HG02973 (cell line): ENCODE data around the gene UBR4.

Experiments
- ATAC-seq: cut with Tn5 transposase; IDR thresholded peaks from one replicate; pipeline ENCODE4 v1.9.1; 2021; ENCODE audit warnings: moderate library complexity; ENCODE audit not compliant: unreplicated experiment

Gene UBR4

GRCh38 chr1:19096990-19097389, 113.1 kb downstream of the UBR4 start:
- ATAC-seq, result no peak

DNA sequence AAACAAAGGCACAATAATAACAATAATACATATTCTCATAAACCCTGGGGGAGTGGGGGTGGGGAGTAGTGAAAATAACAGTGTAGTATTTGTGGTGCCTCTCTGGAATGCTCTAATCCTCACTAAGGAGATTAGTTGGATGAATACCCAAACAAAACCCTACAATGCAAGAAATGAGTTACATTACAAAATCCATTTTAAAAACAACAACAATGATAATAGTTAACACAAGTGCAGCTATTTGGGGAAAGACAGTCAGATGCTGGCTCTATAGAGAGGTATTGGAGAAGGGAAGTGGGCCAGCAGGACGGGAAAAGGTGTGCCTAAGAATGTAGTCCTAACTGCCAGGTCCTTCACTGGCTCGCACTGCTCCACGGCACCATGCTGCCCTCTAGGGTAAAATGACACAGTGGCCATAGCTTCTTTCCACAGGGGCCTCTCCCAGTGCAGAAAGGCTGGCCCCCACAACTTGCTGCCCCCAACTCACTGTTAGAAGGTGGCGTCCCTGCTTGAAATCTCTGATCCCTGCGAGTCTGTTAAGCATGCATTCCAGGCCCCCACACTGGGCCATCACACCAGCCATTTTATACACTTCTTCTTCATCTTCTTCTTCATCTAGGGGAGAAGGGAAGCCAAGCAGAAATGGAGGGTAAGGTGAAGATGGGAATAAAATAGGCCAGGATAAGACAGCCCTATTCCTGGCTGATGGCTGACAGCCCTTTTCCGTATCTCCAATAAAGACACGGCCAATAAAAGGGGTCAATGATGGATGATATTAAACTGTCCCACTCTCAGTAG, 113.8 kb downstream of the UBR4 start:
- ATAC-seq, result no peak

- ATAC-seq, result no peak
Measured at GRCh38 chr1:19091196-19091953, 118.7 kb downstream of the UBR4 start.

DNA sequence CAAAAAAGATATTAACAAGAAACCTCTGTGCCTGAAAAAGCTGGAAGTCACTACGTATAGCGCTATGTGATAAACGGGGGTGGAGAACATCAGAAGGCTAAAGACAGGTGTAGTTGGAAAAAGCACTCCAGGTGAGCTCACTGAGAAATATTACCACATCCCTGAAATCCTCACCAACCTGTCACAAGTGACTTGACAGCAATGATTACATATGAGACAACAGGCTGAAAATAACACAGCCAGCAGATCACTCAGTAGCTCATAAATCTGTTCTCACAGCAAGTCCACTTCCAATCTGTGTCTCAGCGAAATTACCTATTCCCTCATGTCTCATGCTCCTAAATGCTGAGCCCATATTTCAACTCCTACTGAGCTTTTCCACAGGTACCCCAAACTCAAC, 120.5 kb downstream of the UBR4 start:
- ATAC-seq, result no peak

- no peak for ATAC-seq
Measured at GRCh38 chr1:19088717-19089442, 121.2 kb downstream of the UBR4 start.

DNA sequence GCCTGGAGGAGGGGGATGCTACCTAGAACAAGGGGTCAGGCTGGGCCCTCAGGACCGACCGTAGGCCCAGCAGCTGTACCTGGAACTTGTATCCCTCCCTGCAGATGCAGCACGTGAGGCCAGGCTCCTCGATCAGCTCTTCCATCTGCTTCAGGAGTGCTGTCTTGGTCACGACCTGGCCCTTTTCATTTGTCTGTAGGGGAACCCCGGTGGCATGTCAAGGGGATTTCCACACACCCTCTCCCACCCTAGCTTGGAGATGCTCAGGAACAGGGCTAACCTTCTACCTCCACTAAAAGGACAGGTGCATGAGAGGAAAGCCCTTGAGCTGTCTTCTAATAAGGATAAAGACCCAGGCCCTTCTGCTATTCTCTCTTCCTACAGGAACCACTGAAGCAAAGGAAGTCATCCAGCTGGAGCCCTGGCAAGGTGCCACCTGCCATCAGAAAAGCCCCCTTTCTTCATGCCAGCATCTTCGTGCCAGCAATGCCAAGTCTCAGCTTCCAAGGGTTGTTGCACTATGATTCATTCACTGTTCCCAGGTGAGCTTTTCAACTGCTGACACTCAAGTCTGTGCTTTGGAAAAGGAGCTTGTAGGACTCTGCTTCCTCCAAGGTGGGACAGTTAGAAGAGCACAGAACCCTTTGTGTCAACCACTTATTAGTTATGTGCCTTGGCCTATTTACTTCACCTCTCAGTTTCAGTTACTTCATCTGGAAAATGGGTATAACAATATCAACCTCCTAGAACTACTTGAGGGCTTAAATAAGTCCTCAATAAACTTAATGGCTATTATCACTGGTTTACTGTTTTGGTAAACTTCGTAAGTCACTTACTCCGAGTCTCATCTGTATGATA, 122.1 kb downstream of the UBR4 start:
- no peak for ATAC-seq

DNA sequence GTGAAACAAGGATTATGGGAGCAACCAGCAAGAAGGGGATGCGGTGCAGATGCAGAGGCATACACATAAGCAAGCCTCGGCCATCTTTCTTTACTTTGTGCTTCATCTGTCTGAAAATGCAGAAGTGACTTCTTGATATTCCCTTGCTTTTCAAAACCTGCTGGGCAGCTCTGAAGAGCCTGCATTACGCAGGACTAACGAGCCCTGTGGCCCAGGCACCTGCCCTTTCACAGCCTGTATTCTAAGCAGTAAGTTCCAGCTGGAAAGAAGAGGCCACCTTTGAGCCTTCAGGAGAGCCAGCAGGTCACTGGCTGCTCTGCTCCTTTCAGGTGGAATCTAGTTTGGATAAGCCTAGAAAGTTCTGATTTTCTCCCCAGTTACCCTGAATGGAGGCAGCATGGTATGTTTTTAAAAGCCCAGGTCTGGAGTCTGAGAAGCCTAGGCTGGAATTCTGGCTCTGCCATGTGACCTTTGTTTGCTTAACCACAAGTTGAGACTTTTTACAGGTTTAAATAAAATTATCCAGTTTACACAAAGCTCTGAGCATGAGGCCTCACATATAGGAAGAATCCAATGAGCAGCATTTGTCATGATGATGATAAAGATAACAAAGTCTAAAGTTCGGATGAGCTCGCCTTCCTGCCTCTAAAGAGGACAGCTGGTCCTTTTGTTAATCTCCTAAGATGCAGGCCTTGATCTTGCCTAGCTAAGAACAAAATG, 122.9 kb downstream of the UBR4 start:
- ATAC-seq, result no peak

GRCh38 chr1:19086176-19086875, 123.7 kb downstream of the UBR4 start:
- no peak for ATAC-seq

DNA sequence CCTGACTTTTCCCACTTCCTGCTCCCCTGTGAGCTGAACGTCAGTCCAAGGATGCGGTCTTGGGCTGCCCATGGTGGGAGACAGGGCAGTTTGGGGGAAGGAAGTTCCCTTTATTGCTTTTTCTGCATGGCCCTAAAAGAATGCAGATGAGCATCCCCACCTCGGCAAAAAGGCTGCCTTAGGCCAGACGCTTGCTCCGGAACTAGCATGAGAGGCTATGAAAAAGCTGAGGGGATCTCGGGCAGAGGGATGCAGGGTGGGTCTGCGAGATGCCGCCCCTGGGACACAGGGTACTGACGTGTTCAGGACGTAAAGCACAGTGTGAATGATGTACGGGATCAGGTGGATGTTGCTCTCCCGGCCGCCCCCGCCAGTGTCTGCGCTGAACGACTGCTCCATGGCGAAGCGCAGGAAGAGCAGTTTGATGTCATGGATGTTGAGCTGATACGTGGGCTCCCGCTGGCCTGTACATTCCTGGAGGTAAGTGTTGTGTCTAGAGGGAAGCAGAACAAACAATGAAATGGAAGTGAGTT, 125.8 kb downstream of the UBR4 start:
- ATAC-seq, result no peak

- ATAC-seq, result no peak
Measured at GRCh38 chr1:19083081-19083480, 127.0 kb downstream of the UBR4 start.

GRCh38 chr1:19081218-19081893, 128.7 kb downstream of the UBR4 start:
- ATAC-seq, result no peak

GRCh38 chr1:19080721-19081120, 129.3 kb downstream of the UBR4 start:
- ATAC-seq, result no peak

DNA sequence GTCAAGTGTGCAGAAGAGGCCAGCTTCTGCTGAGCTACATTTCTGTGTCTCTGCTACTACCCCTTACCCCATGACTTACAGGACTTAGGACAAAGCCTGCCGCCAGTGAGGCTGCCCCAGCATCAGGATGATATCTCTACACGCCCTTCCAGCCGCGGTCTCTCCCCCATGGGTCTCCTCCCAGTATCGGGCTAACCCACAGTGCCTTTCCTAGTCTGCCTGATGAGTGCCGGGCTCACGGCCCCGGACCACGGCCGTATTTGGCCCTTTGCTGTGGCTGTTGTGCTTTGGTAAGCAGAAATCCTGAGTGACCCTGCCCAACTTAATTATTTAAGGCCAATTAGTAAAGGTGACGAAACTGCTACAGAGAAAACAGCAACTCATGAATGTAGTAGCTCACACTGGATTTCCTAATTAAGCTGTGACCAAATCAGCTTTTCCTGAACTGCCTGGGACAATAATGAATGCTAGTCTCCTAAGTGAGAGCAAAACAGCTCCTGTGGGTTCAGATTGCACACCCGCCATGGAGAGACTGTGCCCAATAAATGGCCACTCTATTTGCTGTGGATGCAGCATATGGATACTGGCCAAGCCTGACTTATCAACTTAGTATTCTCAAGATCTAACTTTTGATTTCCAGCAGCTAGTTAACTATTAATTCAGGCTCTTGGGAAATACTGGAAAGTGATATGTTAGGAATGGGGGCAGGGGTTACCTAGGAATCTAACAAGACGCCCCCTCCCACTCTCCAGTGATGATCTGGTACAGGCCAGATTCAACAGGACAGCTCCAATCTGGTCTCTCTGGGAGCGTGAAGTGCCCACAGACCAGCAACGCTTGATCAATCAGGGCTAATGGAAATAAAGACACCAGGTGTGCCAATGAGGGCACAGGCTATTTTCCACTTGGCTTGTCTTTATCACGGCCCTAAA, 130.3 kb downstream of the UBR4 start:
- ATAC-seq, result no peak

DNA sequence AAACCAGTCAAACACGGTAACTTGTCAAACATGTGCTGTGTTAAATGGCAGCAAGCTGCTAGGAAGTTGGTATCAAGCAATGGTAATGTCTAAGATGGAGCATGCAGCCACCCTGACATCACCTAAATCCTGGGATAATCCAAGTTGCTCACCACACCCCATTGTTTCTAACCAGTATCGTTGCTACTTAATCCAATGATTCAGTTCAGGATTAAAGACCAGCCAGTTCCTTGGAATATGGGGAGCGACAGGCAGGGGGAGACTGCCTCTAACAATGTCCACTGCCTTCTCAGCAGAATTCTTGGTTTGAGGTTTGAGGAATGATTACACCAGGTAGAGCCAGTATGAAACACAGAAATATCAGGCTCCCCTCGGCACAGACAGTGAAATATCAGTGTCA, 131.5 kb downstream of the UBR4 start:
- no peak for ATAC-seq

- ATAC-seq, result no peak
Measured at GRCh38 chr1:19076841-19077616, 133.0 kb downstream of the UBR4 start.

DNA sequence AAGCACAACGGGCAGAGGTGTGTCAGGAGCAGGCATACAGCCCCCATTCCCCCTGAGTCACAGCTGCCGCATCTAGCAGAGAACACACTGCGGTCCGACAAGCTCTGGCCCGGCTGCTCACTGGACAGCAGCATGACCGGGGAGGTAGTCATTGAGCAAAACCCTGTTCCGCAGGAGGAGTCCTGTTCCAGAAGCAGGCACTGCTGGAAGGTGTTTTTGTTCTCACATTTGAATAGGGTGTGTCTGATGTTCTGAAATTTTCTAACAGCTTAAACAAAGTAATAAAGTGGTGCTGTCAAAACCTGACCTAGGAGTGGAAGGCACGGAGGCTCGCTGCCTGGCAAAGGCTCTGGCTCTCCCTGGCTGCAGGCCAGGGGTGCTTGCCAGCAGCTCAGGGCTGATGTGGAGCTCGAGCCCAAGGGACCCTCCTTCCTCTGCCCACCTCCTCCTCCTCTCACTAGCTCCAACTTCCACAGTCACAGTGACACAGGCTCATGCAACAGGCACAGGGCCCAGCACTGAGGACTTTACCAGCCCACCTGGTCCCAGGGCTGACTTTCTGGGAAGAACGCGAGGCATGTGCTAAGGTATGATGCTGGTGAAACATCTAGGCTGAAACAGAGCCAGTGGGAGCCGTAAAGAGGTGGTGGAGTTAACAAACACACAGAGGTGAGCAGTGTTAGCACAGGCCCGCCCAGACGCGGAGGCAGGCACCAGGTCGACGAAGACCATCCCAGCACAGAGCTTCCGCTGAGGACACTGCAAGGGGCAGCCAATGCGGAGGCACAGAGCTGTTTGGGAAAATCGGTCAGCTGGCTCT, 135.0 kb downstream of the UBR4 start:
- no peak for ATAC-seq
